HL-60/S4 (cell line): ENCODE measurements around the gene RDX.
"Not testable (repeated sequence)": the region's sequence is repeated elsewhere in the genome, so short reads cannot be mapped to it uniquely, and the experiment has no call there.

ENCODE experiments used
- in situ Hi-C: fragments of 300-500 bp; cut with MboI; formaldehyde crosslinking; loops from 2 replicates; pipeline ENCODE4 v1.14.3; 2022; ENCODE audit warnings: low sequenced_read_pairs

RDX gene

DNA sequence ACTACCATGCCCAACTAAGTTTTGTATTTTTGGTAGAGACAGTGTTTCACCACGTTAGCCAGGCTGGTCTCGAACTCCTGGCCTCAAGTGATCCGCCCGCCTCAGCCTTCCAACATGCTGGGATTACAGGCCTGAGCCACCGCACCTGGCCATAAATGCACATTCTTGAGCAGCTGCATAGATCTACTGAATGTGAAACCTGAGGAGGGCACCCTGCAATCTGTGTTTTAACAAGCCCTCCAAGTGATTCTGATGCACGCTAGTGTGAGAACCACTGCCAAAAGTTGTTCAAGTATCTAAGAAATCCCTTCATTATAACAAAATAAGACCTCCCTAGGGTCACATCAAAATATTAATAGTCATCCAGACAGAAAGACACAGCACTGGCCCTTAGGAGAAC is 89.3 kb downstream of the RDX start:
- in situ Hi-C loops: loop anchor here (10.0 to 25.0 kb wide), 3 partner anchors 168 to 1030 kb away; partner anchors contain the start of gene POU2AF2

DNA sequence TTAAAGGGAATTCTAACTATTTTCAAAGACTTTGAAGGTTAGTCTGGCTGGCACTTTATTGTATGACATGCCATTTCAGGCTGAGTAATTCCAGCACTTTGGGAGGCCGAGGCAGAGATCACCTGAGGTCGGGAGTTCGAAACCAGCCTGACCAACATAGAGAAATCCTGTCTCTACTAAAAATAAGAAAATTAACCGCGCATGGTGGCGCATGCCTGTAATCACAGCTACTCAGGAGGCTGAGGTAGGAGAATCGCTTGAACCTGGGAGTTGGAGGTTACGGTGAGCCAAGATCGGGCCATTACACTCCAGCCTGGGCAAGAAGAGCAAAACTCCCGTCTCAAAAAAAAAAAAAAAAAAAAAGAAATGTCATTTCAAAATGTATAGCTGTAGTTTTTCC is 95.6 kb downstream of the RDX start:
- in situ Hi-C loops: loop anchor here (10.0 to 25.0 kb wide), 3 partner anchors 174 to 1036 kb away; partner anchors contain the start of gene POU2AF2

DNA sequence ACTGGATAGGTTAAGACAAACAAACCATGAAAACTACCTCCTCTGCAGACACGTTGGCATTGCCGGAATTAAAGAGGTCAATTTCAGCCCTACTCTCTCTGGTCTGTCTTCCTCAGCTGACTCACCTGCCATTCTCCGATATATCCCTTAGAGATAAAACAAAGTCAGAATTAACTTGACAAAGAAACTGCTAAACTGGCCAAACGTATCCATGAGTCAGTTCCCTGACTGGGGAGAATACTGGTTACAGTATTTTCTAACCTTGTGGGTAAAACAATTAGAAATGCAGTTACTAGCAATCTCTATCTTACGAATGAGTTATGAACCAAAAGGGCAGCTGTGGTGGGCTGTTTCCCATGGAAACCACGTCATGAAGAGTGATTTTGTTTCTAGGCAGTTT is 96.2 kb downstream of the RDX start:
- in situ Hi-C loops: loop anchor here (10.0 to 25.0 kb wide), 3 partner anchors 175 to 1037 kb away; partner anchors contain the start of gene POU2AF2

DNA sequence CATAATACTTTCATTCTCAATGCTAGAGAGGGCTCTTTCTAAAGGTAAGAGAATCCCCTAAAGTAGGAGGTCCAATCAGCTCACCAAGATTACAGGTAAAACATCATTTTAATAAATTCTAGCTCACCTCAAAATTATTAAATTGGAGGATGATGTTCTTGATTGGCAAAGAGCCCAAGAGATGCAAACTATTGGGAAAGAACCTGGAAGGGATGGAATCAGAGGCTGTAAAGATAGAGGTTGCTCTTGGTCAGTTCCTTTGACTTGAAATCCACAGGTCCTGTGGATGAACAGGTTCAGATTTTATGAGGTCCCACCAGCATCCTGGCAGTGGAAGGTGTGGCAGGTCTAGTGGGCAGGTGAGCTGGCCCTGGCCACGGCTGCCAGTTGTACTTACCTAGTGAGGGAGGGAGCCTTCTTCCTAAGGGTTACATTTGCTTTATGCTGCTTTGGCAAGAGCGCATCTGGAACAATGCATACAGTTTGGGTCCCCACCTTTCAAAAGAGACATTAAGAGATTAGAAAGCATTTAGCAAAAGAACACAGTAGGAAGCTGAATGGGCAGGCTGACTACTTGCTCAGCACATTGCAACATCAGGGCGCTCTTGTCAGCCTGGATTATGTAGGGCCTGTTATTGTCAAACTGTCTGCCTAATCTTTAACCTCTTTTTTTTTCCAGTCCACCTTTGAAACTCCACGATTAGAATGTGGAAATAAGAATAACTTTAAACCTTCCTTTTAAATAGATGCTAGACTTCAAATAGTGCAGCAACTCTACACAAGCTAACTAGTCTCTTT is 97.0 kb downstream of the RDX start:
- in situ Hi-C loops: no loop called here

DNA sequence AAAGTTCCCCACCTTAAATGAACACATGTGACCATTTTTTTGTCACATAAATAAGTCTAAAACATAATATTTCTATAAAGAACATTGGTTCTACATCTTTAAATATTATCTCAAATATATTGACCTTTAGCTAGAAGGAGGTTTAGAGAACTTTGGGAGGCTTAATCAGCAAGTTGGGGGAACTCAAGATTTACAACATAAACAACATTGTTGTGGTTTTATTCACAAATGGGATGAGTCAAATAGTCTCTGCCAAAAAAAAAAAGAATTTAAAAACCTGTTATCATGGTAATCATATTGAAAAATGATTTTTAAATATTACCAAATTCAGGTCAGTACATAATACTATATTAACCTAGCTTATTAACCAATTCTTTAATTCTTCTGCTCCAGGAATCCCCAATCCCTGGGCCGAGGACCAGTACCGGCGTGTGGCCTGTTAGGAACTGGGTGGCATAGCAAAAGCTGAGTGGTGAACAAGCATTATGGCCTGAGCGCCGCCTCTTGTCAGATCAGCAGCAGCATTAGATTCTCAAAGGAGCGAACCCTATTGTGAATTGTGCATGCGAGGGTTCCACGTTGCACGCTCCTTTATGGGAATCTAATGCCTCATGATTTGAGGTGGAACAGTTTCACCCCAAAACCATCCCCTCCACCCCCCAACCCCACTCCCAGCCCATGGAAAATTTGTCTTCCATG is 98.2 kb downstream of the RDX start:
- in situ Hi-C loops: no loop called here

DNA sequence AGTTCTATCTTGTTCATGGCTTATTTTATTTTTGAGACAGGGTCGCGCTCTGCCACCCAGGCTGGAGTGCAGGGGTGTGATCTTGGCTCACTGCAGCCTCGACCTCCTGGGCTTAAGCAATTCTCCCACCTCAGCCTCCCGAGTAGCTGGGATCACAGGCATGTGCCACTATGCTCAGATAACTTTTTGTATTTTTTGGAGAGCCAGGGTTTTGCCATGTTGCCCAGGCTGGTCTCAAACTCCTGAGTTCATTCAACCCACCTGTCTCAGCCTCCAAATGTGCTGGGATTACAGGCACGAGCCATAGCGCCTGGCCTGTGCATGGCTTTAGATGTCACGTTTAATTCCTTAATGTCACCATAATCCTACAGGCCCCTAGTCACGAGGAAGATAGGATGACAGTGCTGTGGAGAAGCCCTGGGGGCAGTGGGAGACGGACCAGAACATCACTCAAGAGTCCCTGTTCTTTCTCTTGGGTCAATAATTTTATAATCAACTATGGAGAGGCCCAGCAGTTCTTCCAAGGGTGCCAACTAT is 99.5 kb downstream of the RDX start:
- in situ Hi-C loops: no loop called here

DNA sequence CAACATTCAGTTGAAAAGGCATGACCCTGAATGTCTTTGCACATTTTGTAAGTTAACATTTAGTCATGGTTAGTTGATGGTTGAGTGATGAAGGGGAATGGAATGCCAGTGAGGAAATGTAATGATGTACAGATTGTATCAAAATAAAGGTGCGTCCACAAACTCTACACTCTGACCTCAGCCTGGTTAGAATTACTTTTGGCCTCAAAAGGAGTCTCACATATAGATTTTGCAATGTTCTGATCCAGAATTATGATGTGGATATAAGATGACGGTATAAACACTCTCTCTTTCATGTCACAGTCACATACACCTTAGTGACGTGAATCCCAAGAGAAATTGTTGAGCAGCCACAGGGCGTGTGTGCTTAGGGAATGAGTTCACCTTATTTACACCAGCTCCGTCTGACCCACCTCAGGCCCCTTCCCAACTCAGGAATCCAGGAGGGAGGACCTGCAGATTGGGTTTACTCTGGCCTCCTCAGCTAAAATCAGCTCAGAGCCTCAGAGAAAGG is 100.1 kb downstream of the RDX start:
- in situ Hi-C loops: no loop called here

DNA sequence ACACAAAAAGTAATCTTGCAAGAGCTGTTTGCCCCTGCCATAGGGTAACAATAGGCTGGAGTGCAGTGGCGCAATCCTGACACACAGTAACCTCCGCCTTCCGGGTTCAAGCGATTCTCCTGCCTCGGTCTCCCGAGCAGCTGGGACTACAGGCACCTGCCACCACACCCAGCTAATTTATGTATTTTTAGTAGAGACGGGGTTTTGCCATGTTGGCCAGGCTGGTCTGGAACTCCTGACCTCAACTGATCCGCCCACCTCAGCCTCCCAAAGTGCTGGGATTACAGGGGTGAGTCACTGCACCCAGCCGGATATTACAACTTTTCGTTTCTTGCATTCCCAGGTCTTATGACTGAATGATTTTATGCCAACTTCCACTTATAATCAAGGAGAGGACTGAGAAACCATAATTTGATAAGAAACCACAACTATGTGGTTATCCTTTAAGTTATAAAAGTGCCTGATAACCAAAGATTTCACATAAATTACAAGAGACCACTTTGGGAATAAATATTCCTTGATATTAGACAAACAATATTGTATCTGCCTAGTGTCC is 102.1 kb downstream of the RDX start:
- in situ Hi-C loops: not testable (repeated sequence)

DNA sequence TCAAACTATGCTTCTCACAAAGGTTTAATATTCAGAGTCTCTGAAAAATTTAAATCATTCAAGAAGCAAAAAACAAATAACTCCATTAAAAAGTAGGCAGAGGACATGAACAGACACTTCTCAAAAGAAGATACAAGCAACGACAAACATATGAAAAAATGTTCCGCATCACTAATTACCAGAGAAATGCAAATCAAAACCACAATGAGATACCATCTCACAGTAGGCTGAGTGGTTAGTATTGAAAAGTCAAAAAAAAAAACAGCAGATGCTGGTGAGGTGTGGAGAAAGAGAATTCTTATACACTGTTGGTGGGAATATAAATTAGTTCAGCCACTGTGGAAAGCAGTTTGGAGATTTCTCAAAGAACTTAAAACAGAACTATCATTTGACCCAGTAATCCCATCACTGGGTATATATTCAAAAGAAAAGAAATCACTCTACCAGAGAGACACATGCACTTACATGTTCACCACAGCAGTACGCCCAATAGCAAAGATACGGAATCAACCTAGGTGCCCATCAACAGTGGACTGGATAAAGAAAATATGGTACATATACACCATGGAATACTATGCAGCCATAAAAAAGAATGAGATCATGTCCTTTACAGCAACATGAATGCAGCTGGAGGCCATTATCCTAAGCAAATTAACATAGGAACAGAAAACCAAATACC is 103.7 kb downstream of the RDX start:
- in situ Hi-C loops: not testable (repeated sequence)

DNA sequence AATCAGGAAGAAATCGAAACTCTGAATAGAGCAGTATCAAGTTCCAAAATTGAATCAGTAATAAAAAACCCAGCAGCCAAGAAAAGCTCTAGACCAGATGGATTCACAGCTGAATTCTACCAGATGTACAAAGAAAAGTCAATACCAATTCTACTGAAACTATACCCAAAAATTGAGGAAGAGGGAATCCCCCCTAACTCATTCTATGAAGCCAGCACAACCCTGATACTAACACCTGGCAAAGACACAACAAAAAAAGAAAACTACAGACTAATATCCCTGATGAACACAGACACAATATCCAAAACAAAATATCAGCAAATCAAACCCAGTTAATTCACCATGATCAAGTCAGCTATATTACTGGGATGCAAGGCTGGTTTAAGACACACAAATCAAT is 105.5 kb downstream of the RDX start:
- in situ Hi-C loops: no loop called here

DNA sequence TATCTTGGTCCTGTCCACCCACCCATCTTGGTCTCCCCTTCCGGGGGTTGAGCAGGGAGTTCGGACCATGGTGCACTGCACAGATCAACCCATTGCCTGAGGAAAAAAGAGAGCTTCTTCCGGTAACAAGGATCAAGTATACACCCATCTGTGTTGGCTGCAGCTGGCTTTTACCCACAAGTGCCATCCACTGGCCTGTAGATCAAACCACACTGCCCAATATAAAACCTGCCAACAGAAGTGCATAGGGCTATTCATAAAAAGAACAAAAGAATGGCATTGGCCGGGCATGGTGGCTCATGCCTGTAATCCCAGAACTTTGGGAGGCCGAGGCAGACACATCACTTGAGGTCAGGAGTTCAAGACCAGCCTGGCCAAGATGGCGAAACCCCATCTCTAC is 108.7 kb downstream of the RDX start:
- in situ Hi-C loops: no loop called here

DNA sequence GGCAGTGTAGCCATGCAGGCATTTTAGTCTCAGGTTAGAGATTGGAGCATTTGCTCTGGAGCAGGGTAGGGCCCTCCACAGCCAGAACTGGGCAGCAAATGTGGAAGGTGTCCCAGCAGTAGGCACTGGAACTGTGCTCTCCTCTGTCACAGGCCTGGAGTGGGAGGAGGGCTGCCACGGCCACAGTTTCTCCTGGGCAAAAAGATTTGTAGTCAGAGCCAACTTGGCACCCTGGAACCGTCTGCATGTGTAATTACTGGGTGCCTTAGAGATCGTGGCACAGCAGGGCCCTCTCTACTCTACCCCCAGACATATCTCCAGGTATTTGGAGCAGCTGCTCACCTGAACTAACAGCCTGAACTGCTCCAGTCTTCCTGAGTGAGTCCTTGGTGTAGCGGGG is 109.5 kb downstream of the RDX start:
- in situ Hi-C loops: no loop called here

DNA sequence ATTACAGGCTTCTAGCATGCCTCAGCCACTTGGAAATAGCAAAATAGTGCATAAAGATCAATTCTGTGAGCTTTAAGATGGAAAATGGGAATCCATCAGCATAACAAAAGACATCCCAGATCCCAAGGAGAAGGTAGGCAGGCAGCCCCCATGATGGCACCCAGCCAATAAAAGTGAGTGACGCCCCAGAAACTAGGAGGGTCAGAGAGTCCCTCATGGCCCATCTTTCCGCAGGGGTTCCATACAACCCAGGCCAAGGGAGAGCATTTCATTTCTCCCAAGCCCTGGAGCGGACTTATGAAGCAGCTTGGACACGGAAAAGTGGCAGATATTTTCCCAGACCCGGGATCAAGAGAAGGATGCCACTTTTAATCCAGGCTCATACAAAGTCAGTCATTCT is 110.0 kb downstream of the RDX start:
- in situ Hi-C loops: no loop called here

DNA sequence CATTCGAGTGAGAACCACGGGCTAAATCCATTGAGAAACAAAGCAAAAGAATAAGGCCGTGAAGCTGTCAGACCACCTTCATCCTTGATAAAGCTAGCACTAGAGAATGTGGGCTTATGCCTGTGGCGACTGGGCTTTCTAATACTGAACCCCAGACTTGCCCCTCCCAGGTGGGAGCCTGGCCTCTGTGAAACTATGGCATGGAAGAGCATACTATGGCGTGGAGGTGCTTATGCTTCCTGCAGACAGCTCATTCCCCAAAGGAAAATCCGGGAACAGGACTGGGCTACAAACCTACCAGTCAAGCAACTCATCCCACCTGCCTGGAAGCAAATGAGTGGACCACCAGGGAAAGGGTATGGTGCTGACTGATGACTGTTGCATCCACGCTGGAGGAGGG is 110.8 kb downstream of the RDX start:
- in situ Hi-C loops: no loop called here

DNA sequence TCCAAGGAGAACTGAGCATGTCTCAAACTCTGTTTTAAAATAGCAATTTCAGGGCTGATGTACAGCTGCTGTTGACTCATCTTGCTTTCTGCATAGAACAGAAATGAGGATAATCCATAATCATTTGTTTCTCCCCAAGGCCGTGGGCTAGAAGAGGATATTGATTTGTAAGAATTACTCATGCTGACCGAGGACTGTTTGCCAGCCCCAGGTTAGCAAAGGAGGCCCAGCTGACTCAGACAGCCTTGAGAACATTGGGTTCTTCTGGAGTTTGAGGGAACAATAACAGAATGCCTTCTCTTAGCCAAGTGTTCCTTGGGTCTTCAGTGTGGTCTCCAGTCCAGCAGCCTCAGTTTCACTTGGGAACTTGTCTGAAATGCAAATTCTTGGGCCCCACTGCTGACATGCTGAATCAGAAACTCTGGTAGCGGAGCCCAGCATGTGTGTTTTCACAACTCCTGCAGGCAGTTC is 111.3 kb downstream of the RDX start:
- in situ Hi-C loops: no loop called here

DNA sequence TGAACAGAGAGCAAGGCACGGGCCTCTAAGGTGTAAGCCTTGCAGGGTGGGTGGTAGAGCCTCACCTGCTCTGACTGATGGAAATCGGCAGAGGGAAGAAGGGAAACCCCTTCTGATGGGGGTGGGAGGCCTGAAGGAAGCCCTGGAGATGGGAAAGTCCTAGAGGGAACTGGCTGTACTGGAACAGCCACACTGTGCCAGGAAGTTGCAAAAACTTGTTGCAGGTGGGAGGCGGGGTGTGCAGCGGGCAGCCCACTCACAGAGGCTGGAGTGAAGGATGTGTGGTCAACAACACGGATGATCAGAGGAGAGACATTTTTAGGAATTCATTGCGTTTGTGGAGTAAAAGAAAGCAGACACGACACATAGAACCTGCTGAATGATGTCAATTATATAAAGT is 112.0 kb downstream of the RDX start:
- in situ Hi-C loops: no loop called here

DNA sequence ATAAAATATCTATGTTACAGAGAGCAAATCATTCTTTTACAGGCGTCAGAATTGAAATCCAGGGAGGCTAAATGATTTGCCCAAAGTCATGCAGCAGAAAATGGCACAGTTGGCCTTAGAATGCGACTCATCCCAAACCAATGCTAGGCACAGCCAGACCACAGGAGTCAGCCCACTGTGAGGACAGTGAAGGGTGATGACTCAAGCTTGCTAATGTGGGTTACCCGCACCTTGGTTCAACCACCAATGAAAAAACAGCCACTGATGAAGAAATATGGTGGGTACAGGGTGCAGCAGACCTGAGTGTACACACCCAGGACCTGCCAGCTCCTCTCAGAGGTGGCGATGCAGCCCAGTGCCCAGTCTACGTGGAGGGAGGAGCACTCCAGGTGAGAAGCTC is 113.5 kb downstream of the RDX start:
- in situ Hi-C loops: no loop called here

DNA sequence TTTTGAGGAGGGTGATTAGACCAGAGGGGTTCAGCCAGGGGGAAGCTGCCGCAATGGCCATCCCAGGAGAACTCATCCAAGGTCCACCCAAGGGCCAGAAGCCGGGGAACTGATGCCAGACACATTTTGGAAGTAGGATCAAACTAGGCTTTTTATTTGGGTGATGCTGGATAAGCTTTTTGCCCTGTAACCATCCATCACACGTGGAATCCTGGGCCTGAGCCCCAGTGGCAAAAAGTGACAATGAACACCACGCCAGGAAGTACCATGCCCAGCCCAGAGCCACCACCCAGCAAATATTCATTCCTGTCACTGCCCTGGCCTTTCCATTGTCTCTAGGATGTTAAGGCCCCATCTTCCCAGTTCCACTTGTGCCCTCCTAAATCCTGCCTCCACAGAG is 117.3 kb downstream of the RDX start:
- in situ Hi-C loops: no loop called here

DNA sequence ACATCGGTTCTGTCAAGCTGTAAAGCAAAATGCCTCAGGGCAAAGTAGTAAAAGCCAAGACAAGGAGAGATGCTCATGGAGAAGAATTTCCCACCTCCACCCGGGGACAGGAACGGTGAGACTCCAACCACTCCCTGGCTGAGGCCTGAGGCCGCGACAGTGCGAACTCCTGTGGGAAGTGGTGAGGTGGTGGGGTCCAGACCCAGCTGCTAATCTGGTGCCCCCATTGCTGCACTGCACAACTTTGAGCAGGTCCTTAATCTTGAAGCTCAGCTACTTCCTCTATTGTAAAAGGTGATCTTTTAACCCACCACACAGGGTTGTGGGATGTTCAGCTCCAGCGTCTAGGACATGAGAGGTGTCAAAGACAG is 119.3 kb downstream of the RDX start:
- in situ Hi-C loops: no loop called here

DNA sequence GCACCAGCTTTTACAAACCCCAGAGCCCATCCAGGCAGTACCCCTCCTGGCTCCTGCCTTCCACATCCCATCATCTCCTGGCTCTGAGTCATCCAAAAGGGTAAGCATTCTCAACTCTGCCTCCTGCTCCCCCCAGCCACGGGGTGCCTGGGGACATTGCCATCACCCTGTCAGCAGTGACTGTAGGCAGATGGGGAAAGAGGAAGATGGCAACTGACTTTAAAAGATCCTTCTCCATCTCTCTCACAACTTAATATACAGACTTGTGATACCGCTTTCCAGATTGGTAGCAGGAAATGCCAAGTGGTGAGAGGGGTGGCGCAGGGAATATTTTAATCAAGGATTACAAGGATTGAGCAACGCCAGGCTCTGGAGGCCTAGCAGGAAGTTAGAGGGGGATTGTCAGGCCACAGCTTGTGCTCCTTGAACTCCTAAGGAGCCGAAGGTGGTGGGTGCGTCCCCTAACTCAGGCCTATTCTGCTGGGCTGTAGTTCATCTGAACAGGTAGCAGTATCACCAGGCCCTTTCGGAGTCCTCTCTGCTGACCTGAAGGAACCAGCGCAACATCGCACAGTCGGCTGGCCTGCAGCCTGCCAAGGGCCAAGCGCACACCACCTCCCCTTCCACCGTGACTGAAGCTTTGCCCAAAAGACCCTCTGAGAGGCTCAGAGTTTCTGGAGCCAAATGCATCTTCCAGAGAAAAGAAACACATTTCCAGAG is 119.9 kb downstream of the RDX start:
- in situ Hi-C loops: no loop called here
